Measurements from ENCODE around the gene KRT78.

DNA sequence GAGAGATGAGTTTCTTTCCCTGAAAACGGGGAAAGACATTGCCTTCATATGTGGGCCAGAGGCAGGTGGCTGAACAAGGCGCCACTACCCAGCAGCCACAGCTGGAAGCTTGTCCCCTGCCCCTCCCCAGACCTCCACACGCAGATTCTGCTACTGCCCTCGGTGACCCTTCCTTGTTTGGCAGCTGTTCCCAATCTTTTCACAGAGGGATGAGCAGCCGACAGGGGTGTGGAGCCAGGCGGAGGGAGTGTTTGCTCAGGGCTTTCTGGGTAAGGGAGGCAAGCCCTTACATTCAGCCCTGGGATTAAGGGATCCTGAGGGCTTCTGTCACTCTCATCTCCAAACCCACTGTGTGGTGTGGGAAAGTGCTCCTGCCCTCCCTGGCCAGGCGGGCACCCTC lies 30.4 kb downstream of the KRT78 start:
- TF ChIP-seq CTCF (conservative IDR thresholded peaks at IDR 0.05; ENCODE audit: low read depth, low read length) (no peak), EZH2 (IDR thresholded peaks at IDR 0.05; ENCODE audit: borderline replicate concordance, low read depth, low read length, poor library complexity, severe bottlenecking) (no peak)

Measured in A673 (cell line).